Central memory CD4-positive, alpha-beta T cell (primary cell): Measurements from ENCODE around the gene SUPT4H1.

ENCODE experiments used
- DNase-seq: peaks from one replicate; pipeline ENCODE4 v3.0.0; 2022

The SUPT4H1 gene

GRCh38 chr17:58380207-58381123 lies 28.5 kb upstream of the SUPT4H1 start:
- DNase-seq: no peak

GRCh38 chr17:58379511-58379824 lies 27.5 kb upstream of the SUPT4H1 start:
- no peak for DNase-seq

GRCh38 chr17:58378733-58379510 lies 26.9 kb upstream of the SUPT4H1 start:
- DNase-seq: no peak

DNA sequence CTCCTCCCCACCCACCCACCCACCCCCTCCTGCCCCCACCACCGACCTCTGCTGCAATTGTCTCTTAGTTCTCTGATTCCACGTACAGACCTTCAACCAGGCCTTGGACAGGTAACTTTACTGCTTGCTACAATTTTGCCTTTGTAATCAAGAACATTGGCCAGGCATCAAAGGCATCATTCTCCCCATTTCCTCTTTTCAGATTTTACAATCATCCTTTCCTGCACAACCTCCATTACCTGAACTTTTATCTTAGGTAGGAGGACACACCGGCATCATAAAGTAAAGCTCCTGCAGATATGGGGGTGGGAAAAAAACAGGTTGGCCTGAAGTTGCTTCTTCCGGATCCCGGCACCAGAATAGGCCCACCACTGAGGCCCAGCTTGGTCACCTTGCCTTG lies 25.7 kb upstream of the SUPT4H1 start:
- DNase-seq: no peak

GRCh38 chr17:58377093-58377601 lies 25.1 kb upstream of the SUPT4H1 start:
- DNase-seq: no peak

DNA sequence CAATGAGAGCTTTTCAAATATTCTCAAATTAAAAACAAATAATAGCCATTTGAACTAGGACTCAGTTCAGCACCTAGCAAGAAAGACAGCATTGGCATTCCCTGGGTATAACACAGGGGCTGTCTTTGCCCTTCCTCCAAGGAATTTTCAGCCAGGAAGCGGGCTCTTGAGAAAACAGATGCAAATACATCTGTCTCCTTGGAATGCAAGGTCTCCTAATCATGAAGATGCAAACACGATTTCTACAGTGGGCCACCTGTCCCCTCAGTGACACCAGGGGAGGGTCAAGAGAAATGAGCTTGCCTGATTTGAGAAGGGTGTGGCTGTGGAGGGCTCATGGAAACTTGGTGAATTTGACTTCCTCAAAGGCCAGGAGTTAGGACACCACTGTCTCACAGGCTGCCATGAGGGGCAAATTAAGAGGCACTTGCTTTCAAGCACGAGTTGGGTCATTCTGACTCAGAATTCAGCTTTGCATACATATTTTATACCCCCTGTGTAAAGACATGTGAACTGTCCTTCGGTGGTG lies 24.5 kb upstream of the SUPT4H1 start:
- no peak for DNase-seq

- no peak for DNase-seq
These were observed 23.8 kb upstream of the SUPT4H1 start for GRCh38 chr17:58375811-58376210.

DNA sequence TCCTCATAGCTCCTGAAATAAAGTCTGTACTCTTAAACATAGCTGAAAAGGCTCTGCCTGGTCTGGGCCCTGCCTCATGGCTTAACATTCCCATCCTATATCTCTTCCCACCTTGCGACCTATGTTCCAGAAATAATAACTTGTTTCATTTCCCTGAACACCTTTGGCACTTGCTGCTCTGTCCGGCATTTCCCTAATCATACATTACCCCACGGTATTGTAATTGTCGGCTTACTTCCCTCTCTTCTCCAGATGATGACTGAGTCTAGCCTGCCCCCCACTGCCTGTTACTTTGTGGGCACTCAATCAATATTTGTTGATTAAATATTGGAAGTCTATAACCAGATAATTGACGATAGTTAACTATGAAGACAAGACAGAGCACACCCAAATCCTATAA lies 23.3 kb upstream of the SUPT4H1 start:
- no peak for DNase-seq

DNA sequence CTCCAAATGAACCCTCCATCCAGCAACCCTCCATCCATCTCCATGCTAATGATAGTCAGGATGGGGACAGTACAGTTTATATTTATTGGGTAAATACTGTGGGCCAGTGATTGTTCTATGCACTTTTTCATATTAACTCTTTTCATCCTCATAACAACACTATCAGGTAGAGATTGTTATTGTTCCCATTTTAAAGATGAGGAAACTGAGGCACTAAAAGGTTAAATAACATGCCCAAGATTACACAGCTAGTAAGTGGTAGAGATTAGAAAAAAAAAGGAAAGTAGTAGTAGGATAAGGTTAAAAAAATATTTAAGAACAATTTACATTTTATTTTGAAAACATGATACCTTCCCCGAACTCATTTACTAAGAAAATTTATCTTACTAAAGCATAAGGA lies 21.9 kb upstream of the SUPT4H1 start:
- no peak for DNase-seq

DNA sequence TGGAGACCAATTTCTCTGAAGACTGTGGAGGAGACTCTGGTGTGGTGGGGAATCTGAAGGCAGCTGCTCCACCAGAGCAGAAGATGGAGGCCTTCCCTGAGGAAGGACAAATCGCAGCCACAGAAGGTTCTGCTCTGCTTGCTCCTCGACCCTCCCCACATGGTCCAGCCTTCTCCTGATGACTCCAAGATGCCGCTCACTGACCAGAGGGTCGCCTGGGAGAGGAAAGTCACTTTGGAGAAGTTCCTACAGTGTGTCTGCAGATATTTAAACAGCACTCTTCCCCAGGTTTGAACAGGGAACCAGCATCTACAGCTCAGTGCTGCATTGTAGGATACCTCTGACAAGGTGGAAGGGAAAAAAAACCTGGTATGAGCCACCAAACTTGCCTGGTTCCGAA lies 21.0 kb upstream of the SUPT4H1 start:
- no peak for DNase-seq

DNA sequence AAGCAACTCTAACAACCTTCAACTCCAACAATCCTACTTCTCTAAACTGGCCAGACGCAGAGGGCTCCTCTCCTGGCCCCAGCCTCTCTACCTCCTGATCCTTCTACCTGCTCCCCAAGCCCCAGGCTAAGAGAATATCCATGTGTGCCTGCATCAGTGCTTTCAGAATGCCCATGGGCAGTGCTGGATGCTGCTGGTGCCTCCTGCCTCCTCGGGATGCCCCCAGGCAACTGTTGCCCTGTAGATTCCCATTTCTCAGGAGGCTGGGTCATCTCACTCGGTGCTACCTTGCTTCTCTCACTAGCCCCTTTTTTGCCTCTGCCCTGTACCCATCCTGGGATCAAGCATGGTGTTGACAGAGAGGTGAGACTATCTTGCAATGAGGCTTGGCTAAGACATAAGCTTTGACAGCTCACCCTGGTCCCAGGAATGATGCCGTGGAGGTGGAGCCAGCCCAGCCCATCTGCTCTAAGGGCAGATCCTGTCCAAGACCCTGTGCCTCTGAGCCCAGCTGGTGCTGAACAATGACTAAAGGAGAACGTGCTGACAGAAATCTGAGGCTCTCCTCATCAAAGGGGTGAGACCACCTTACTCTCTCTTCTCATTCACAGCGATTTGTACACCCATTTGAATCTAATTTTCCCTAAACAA lies 19.4 kb upstream of the SUPT4H1 start:
- DNase-seq: no peak

GRCh38 chr17:58370716-58371115 lies 18.7 kb upstream of the SUPT4H1 start:
- no peak for DNase-seq

- no peak for DNase-seq
These were observed 18.3 kb upstream of the SUPT4H1 start for GRCh38 chr17:58370309-58370708.

DNA sequence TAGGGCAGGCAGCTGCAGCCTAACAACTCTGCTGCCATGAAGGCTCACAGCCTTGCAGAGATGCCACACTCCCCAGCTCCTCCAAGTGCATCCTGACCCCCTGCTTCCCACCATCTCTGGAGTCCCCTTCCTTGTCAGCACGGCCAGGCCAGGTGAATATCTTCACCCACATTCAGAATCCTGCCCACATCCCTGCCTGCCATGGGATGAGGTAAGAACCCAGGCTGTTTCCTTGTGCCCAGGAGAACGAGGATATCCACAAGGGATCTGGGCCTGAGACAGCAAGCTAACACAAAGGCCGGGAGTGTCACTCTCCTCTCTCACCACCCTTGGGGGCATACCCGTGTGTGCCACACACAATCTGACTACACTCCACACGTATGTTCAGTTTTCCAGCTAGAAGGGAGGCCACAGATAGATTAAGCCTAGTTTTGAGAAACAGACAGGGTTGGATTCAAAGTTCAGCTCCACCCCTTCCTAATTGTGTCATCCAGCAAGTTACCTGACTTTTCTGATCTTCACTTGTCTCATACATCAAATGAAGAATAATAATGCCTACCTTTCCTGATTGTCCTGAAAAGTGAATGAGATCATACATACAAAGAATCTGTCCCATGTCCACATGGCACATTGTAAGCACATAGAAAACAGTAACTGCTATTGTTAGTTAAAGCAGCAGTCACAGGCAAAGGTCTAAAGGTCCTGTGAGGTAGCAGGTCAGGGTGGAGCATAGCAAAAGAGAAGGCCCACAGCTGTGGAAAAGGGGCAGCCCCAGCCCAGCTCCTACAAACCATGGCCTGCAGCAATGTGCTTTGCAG lies 17.4 kb upstream of the SUPT4H1 start:
- no peak for DNase-seq

- DNase-seq: no peak
These were observed 16.8 kb upstream of the SUPT4H1 start for GRCh38 chr17:58368860-58369213.

DNA sequence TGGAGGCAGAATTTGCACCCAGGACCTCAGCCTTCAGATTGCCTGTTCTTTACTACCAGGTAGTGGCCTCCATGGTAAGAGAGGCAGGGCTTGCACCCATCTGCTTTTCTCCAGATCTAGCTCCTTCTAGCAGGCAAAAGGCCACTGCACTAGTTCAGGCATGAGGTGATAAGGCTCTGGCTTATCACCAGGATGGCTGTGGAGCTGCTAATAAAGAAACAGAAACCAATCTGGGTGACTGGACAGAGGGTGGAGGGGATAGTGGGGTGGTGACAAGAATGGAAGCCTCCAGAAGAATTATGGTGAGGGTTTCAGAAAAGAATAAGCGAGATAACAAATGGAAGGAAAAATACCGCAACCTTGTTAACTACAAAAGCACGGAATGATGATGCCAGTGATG lies 15.5 kb upstream of the SUPT4H1 start:
- no peak for DNase-seq

DNA sequence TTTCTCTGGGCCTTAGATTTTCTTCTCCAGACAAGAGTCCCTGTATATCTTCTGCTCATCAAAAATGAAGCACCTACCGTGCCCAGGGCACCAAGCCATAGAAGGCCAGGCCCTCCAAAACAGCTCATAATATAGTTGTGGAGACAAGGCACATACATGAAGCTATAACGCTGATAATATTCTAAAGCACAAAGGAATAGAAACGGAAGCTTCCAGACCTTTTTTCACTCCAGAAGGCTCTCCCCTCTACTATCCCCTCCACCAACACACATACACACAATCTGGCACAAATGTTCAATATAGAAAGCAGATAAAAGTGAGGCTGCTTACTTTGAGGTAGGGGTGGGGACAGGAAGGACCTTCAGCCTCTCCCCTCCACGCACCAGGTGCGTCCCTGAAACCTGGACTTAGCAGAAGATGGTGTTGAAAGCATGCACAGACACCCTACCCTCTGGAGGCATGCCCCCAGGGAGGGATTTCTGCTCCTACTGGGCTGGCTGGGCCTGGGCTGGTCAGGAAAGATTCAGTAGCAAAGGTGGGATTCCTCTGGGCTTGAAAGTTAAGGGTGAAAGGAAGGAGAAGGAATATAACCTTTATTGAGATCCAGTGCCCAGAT lies 14.1 kb upstream of the SUPT4H1 start:
- no peak for DNase-seq

GRCh38 chr17:58365185-58365979 lies 13.4 kb upstream of the SUPT4H1 start:
- no peak for DNase-seq

GRCh38 chr17:58364270-58364942 lies 12.4 kb upstream of the SUPT4H1 start:
- DNase-seq: no peak

DNA sequence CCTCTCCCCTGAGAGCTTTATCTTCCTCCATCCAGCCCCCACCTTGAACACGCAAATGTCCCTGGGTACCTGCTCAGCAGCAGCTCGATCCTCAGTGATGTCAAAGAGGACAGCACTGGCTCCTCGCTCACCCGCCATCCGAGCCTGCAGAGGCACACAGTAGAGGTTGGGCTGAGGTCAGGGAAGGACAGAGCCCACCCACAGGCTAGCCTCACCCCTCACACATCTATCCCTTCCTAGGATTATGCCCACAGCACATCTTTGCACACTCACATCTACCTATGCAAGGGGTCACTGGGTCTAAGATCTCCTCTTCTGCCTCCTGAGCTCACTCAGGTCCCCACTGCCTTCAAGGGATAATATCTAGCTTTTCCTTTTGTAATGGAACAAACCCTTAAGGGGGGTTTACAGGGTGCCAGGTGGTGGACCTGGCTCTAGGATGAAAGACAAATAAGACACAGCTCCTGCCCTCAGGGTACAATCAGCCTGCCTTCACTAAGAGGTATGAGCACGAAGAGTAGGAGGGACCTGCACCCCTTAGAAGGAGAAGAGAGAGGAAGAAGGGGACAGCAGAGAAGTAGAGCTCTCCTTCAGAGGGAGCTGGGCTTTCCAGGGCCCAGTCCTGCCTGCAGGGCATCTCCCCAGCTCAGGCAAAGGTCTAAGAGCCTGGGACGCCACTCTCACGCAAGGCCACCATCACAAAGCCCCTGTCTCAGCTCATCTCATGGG lies 11.6 kb upstream of the SUPT4H1 start:
- no peak for DNase-seq
